Endothelial cell of umbilical vein (primary cell): ENCODE measurements around the gene SLC4A5. TPM values are rescaled to one million over a fixed set of nuclear protein-coding genes. Genes with fewer than 3 reads are reported as not detected.

Experiments used
- BruUV-seq: library from RNA; stranded (reverse); fragments of 400-500 nt; replicated peaks from 2 replicates; lab custom pipeline; 2021; lab: Mats Ljungman, UMichigan
- CTCF ChIA-PET: fragments of 300-600, 350-600 bp; sonication (Branson Sonifier 250); formaldehyde crosslinking; loops from one replicate; lab custom pipeline; 2021; ENCODE audit warnings: antibody characterized with exemption, inconsistent platforms; lab: Charles Lee
- POLR2A ChIA-PET: fragments of 300-600, 350-600 bp; sonication (Branson Sonifier 250); formaldehyde crosslinking; loops from one replicate; lab custom pipeline; 2021; ENCODE audit warnings: antibody characterized with exemption, inconsistent platforms; lab: Charles Lee
- DNase-seq: peaks from one replicate; pipeline ENCODE4 v3.0.0-alpha.2; 2011; ENCODE audit warnings: low read depth, low spot score
- FAIRE-seq: peaks from 2 replicates; lab custom pipeline; 2011; peaks lifted over from hg19 to GRCh38; lab: Jason Lieb, UNC
- H2AFZ ChIP-seq: 2 replicates; pipeline ENCODE4 v1.6.0; 2012; ENCODE audit warnings: low read depth, low read length, control low read depth, inconsistent platforms
- H3K27ac ChIP-seq: 2 replicates; pipeline ENCODE4 v1.5.1; 2011; ENCODE audit warnings: low read depth, mild to moderate bottlenecking, control low read depth, low read length, moderate library complexity; ENCODE audit not compliant: insufficient read depth
- H3K27me3 ChIP-seq, 2 experiments: 2 replicates each; pipeline versions ENCODE4 v1.6.0 to v1.6.1; 2011; ENCODE audit warnings: low read length in 2 of 2, mixed read lengths in 1 of 2; ENCODE audit not compliant: control insufficient read depth in 2 of 2, insufficient read depth in 2 of 2
- H3K36me3 ChIP-seq, 2 experiments: 2 replicates in 1 of 2; 3 replicates in 1 of 2; pipeline ENCODE4 v1.5.1; 2011; ENCODE audit warnings: low read length in 2 of 2, mild to moderate bottlenecking in 1 of 2, moderate library complexity in 1 of 2; ENCODE audit not compliant: control insufficient read depth in 2 of 2, insufficient read depth in 2 of 2; ENCODE audit errors: extremely low read depth in 1 of 2
- H3K4me1 ChIP-seq: 3 replicates; pipeline ENCODE4 v1.5.1; 2011; ENCODE audit warnings: mild to moderate bottlenecking, low read length; ENCODE audit not compliant: control insufficient read depth, insufficient read depth; ENCODE audit errors: extremely low read depth
- H3K4me2 ChIP-seq: 2 replicates; pipeline ENCODE4 v1.6.1; 2011; ENCODE audit warnings: low read length, control low read depth, mixed read lengths; ENCODE audit not compliant: insufficient read depth
- H3K4me3 ChIP-seq, 3 experiments: fragments of 200-600 bp in 1 of 3; sonication (generic), shearing (Covaris generic) in 1 of 3; replicated peaks in 1 of 3; 2 replicates each; pipeline ENCODE4 v1.5.1; 2011 to 2016; ENCODE audit warnings: control low read depth in 3 of 3, low read length in 3 of 3, mild to moderate bottlenecking in 2 of 3, inconsistent platforms in 1 of 3, low read depth in 1 of 3, moderate library complexity in 1 of 3; ENCODE audit not compliant: insufficient read depth in 1 of 3
- H3K79me2 ChIP-seq: 2 replicates; pipeline ENCODE4 v1.6.0; 2012; ENCODE audit warnings: low read length, inconsistent platforms; ENCODE audit not compliant: control insufficient read depth, insufficient read depth
- H3K9ac ChIP-seq: replicated peaks from 2 replicates; pipeline ENCODE3; 2011; ENCODE audit warnings: low read length, control low read depth; ENCODE audit not compliant: insufficient read depth; ENCODE audit errors: extremely low read depth
- H3K9me1 ChIP-seq: replicated peaks from 3 replicates; pipeline ENCODE4 v1.6.0; 2011; ENCODE audit warnings: mild to moderate bottlenecking, low read length; ENCODE audit not compliant: control insufficient read depth, insufficient read depth; ENCODE audit errors: extremely low read depth
- H3K9me3 ChIP-seq: replicated peaks from 2 replicates; pipeline ENCODE4 v1.5.1; 2012; ENCODE audit warnings: low read length, inconsistent platforms; ENCODE audit not compliant: control insufficient read depth, insufficient read depth
- H4K20me1 ChIP-seq: replicated peaks from 2 replicates; pipeline ENCODE3; 2011; ENCODE audit warnings: mild to moderate bottlenecking, low read length; ENCODE audit not compliant: control insufficient read depth, insufficient read depth; ENCODE audit errors: extremely low read depth
- EZH2 ChIP-seq: IDR thresholded peaks from 2 replicates; pipeline ENCODE4 v1.6.1; 2012; ENCODE audit warnings: borderline replicate concordance, low read depth, mild to moderate bottlenecking, moderate library complexity, low read length, inconsistent platforms; ENCODE audit not compliant: severe bottlenecking
- FOS ChIP-seq: IDR thresholded peaks from 2 replicates; pipeline ENCODE4 v1.6.1; 2011; ENCODE audit warnings: mild to moderate bottlenecking, low read length, moderate library complexity, borderline replicate concordance; ENCODE audit not compliant: insufficient read depth
- GATA2 ChIP-seq: IDR thresholded peaks from 2 replicates; pipeline ENCODE4 v1.7.0; 2011; ENCODE audit warnings: low read depth, mild to moderate bottlenecking, moderate library complexity, mixed read lengths, low read length; ENCODE audit not compliant: insufficient read length, insufficient read depth
- JUN ChIP-seq: IDR thresholded peaks from 2 replicates; pipeline ENCODE4 v1.6.1; 2011; ENCODE audit warnings: borderline replicate concordance, low read depth; ENCODE audit not compliant: insufficient read length, insufficient read depth
- MAX ChIP-seq: IDR thresholded peaks from 2 replicates; pipeline ENCODE4 v1.6.1; 2011; ENCODE audit not compliant: insufficient read depth, insufficient read length
- MYC ChIP-seq: IDR thresholded peaks from one replicate; pipeline ENCODE4 v1.6.1; 2011; ENCODE audit warnings: mild to moderate bottlenecking, low read depth, low read length
- POLR2A ChIP-seq: IDR thresholded peaks from 2 replicates; pipeline ENCODE4 v1.6.1; 2012; ENCODE audit warnings: low read depth, mild to moderate bottlenecking, control low read depth, low read length
- POLR2AphosphoS5 ChIP-seq: IDR thresholded peaks from 2 replicates; pipeline ENCODE4 v1.6.1; 2012; ENCODE audit warnings: low read depth, mild to moderate bottlenecking, control low read depth, low read length, moderate library complexity; ENCODE audit not compliant: insufficient read depth
- dilution Hi-C: fragments of 300-500 bp; cut with MboI; formaldehyde crosslinking; loops from one replicate; pipeline ENCODE4 v1.15.0; 2019; ENCODE audit warnings: low sequenced_read_pairs; ENCODE audit not compliant: extremely low pct_ligation_motif_present
- intact Hi-C: fragments of 100-400 bp; cut with micrococcal nuclease; formaldehyde crosslinking; loops from one replicate; pipeline ENCODE4 v1.10.0; 2022
- polyA plus RNA-seq, 4 experiments: library from polyadenylated mRNA; depleted of rRNA in 3 of 4; stranded (reverse) in 3 of 4; unstranded in 1 of 4; fragments of >200 nt; gene quantifications; 2 replicates each; pipeline versions ENCODE4 v1.2.1 to v1.2.3, GENCODE V29; 2011 to 2012; ENCODE audit warnings: missing spikeins in 1 of 4
- total RNA-seq: library from RNA; stranded (reverse); gene quantifications from 2 replicates; pipeline ENCODE4 v1.2.3, GENCODE V29; 2021
- TF ChIP-seq, protein P1 (sequence below), 2 donors: IDR thresholded peaks; 1 replicate in 1 of 2; 2 replicates in 1 of 2; pipeline ENCODE4 v1.5.1; 2011; ENCODE audit warnings: low read length in 2 of 2, mild to moderate bottlenecking in 2 of 2, moderate library complexity in 2 of 2, control low read depth in 1 of 2, inconsistent platforms in 1 of 2, low read depth in 1 of 2; ENCODE audit not compliant: insufficient read depth in 1 of 2; ENCODE audit errors: extremely low read depth in 1 of 2

The SLC4A5 gene
- total and polyA plus RNA-seq, 2 donors (not counting 3 experiments of a cell fraction or from before 2014, with no cell fraction given) = 0.12 to 0.97 TPM

DNA sequence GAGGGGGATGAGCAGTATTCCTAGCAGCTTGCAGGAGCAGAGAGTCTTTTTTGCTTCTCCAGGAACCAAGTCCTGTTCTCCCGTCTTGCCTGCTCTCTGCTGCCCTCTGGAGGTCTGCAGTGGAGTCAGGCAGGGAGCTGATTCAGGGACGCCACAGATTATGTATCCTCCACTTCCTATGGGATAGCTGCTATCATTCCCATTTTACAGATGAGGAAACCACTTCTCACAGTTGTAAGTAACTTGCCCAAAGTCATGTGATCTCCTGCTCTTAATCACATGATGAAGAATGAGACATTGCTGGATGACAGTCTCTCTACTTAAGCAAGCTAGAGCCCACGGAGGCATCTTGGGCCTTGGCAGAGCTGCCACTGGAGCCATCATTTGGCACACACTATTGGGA lies 8.3 kb downstream of the SLC4A5 start:
- Histone ChIP-seq H3K36me3 (no peaks in the 10 kb centered on the region), H2AFZ (no peak overlapping the region), H3K9me3 (no peaks in the 10 kb centered on the region), H4K20me1 (no peaks in the 10 kb centered on the region), H3K27me3 (peaks cover 0 to 2% of the 10 kb centered on the region in 2 experiments), H3K4me3 (no peak overlapping the region), H3K4me1 (no peaks in the 10 kb centered on the region), H3K9ac (no peak overlapping the region), H3K79me2 (no peaks in the 10 kb centered on the region), H3K4me2 (no peak overlapping the region), H3K9me1 (no peaks in the 10 kb centered on the region), H3K27ac (no peak overlapping the region)
- dilution Hi-C loops (no loop called here), intact Hi-C loops (loop anchor here (1.0 to 5.0 kb wide), 5 partner anchors 57 to 511 kb away; no protein-coding TSS in a partner anchor)
- peak; percentile 93 for FAIRE-seq
- TF ChIP-seq, protein P1, sequence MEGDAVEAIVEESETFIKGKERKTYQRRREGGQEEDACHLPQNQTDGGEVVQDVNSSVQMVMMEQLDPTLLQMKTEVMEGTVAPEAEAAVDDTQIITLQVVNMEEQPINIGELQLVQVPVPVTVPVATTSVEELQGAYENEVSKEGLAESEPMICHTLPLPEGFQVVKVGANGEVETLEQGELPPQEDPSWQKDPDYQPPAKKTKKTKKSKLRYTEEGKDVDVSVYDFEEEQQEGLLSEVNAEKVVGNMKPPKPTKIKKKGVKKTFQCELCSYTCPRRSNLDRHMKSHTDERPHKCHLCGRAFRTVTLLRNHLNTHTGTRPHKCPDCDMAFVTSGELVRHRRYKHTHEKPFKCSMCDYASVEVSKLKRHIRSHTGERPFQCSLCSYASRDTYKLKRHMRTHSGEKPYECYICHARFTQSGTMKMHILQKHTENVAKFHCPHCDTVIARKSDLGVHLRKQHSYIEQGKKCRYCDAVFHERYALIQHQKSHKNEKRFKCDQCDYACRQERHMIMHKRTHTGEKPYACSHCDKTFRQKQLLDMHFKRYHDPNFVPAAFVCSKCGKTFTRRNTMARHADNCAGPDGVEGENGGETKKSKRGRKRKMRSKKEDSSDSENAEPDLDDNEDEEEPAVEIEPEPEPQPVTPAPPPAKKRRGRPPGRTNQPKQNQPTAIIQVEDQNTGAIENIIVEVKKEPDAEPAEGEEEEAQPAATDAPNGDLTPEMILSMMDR (IDR thresholded peaks at IDR 0.05; ENCODE audit: extremely low read depth in 1 of 2, insufficient read depth in 1 of 2, low read depth in 1 of 2, low read length in 2 of 2) = peak; percentile 88 to 95
- TF ChIP-seq POLR2A = no peak
- ChIA-PET CTCF (interaction anchor here (0.5 to 5.4 kb wide), 65 partner anchors 11 to 655 kb away, joined by 3 to 110 read pairs (median 4); partner anchors contain the start of genes CCDC142, DCTN1, MTHFD2 and SLC4A5), POLR2A (interaction anchor here (0.6 kb wide), 1 partner anchor 129 kb away, joined by 4 read pairs; no protein-coding TSS in a partner anchor)
- BruUV-seq = no TSS peak
- peak; percentile 70 for DNase-seq

DNA sequence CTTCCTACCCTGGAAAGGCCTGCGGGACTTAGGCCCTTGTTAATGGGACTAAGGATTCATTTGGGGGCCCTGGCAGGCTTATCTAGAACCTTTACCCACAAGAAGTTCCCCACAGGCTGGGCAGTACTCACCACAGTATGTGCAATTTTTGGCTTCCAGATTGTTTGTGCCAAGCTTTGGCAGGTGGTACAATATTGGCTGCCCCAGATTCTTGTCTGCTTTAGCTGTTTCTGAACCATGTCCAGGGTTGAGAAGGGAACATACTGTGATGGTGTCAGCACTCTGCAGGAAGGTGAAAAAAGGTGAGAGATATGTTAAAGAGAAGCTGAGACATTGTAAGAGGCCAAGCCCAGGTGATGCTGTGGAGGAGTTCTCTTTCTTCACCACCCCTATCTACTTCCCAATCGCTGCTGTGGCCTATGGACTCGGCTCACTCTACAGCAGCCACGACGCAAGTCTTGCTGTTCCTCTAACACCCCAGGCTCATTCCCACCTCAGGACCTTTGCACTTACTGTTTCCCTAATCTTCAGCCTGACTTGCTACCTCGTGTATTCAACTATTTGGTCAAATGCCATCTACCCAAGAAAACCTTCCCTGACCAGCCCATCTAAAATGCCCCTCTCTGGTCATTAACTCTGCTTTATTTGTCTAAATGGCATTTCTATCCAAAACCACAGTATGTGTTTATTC lies 9.2 kb downstream of the SLC4A5 start:
- TF ChIP-seq JUN (no peak), EZH2 (no peak), GATA2 (no peak), POLR2A (no peak), MYC (no peak), POLR2AphosphoS5 (no peak), MAX (no peak), FOS (no peak)
- TF ChIP-seq, protein P1 (IDR thresholded peaks at IDR 0.05; ENCODE audit: extremely low read depth in 1 of 2, insufficient read depth in 1 of 2, low read depth in 1 of 2, low read length in 2 of 2) = no peak
- no peak overlapping the region for H2AFZ ChIP-seq
- no peaks in the 10 kb centered on the region for H3K4me1 ChIP-seq
- H3K4me3 ChIP-seq = no peak overlapping the region
- no peaks in the 10 kb centered on the region for H4K20me1 ChIP-seq
- POLR2A ChIA-PET = interaction anchor here (0.6 kb wide), 1 partner anchor 130 kb away, joined by 4 read pairs; no protein-coding TSS in a partner anchor
- intact Hi-C loops (loop anchor here (5.0 kb wide), 1 partner anchor 198 kb away; no protein-coding TSS in a partner anchor), dilution Hi-C loops (no loop called here)
- CTCF ChIA-PET = interaction anchor here (0.9 to 5.4 kb wide), 38 partner anchors 10 to 654 kb away, joined by 3 to 110 read pairs (median 5); partner anchors contain the start of genes CCDC142, DCTN1, SLC4A5 and STAMBP
- H3K27ac ChIP-seq = no peak overlapping the region
- no peak overlapping the region for H3K9ac ChIP-seq
- H3K9me3 ChIP-seq = no peaks in the 10 kb centered on the region
- H3K9me1 ChIP-seq = no peaks in the 10 kb centered on the region
- FAIRE-seq (no peak), DNase-seq (no peak)
- BruUV-seq = no TSS peak
- no peaks in the 10 kb centered on the region for H3K79me2 ChIP-seq
- H3K27me3 ChIP-seq = peaks cover 0 to 2% of the 10 kb centered on the region in 2 experiments
- H3K36me3 ChIP-seq = no peaks in the 10 kb centered on the region
- no peak overlapping the region for H3K4me2 ChIP-seq
